ENCODE results near the gene AXIN2.

GRCh38 chr17:65530523-65531255 lies 30.8 kb downstream of the AXIN2 start:
- TF ChIP-seq, protein P1, sequence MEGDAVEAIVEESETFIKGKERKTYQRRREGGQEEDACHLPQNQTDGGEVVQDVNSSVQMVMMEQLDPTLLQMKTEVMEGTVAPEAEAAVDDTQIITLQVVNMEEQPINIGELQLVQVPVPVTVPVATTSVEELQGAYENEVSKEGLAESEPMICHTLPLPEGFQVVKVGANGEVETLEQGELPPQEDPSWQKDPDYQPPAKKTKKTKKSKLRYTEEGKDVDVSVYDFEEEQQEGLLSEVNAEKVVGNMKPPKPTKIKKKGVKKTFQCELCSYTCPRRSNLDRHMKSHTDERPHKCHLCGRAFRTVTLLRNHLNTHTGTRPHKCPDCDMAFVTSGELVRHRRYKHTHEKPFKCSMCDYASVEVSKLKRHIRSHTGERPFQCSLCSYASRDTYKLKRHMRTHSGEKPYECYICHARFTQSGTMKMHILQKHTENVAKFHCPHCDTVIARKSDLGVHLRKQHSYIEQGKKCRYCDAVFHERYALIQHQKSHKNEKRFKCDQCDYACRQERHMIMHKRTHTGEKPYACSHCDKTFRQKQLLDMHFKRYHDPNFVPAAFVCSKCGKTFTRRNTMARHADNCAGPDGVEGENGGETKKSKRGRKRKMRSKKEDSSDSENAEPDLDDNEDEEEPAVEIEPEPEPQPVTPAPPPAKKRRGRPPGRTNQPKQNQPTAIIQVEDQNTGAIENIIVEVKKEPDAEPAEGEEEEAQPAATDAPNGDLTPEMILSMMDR (IDR thresholded peaks at IDR 0.05 in 4 of 5, conservative IDR thresholded peaks at IDR 0.05 in 1 of 5), result no peak
- no peak for TF ChIP-seq POLR2A (IDR thresholded peaks at IDR 0.05)
